Ovary (tissue), 3 donors: ENCODE data around the gene EFCAB6.

Experiments used
- EP300 ChIP-seq: sonication (generic); formaldehyde crosslinking; IDR thresholded peaks from one replicate; pipeline ENCODE4 v1.6.1; 2017; ENCODE audit warnings: antibody characterized with exemption
- POLR2A ChIP-seq: fragments of 450-650 bp; IDR thresholded peaks from one replicate; pipeline ENCODE4 v1.6.1; 2017; ENCODE audit warnings: antibody characterized with exemption, mild to moderate bottlenecking, moderate library complexity
- TF ChIP-seq, protein P1 (sequence below), 3 donors: fragments of 450-650 bp in 2 of 3; fragments of 200-600 bp in 1 of 3; IDR thresholded peaks; one replicate each; pipeline versions ENCODE4 v1.5.1 to v1.8.0; 2016 to 2022; ENCODE audit warnings: antibody characterized with exemption in 3 of 3, mild to moderate bottlenecking in 1 of 3
- donor health status: DM: no; HTN: no; CAD: no.

DNA sequence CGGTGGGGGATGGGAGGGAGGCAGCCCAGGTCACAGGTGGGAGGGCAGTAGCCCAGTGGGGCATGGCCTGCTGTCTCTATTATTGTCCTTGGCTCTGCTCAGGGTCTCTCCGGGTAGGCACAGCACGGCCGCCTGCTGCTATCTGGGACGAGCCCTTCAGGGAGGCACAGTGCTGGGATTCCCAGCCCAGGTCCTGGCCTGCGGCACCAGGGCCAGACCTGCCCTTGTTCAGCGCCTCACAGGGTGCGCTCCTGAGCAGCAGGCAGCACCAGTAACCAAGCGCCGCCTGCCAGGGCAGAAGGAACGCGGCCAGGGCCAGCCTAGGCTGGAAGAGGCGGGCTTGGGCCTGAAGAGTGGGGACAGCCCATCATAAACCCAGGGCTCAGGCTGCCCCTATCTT, 249.3 kb downstream of the EFCAB6 start:
- TF ChIP-seq, protein P1, sequence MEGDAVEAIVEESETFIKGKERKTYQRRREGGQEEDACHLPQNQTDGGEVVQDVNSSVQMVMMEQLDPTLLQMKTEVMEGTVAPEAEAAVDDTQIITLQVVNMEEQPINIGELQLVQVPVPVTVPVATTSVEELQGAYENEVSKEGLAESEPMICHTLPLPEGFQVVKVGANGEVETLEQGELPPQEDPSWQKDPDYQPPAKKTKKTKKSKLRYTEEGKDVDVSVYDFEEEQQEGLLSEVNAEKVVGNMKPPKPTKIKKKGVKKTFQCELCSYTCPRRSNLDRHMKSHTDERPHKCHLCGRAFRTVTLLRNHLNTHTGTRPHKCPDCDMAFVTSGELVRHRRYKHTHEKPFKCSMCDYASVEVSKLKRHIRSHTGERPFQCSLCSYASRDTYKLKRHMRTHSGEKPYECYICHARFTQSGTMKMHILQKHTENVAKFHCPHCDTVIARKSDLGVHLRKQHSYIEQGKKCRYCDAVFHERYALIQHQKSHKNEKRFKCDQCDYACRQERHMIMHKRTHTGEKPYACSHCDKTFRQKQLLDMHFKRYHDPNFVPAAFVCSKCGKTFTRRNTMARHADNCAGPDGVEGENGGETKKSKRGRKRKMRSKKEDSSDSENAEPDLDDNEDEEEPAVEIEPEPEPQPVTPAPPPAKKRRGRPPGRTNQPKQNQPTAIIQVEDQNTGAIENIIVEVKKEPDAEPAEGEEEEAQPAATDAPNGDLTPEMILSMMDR (IDR thresholded peaks at IDR 0.05): no peak
- TF ChIP-seq POLR2A (no peak), EP300 (no peak)
